ENCODE results near the gene ANKRD24. TPM values are rescaled to one million over a fixed set of nuclear protein-coding genes. Genes with fewer than 3 reads are reported as not detected.
"Not testable (repeated sequence)": the region's sequence is repeated elsewhere in the genome, so short reads cannot be mapped to it uniquely, and the experiment has no call there.

The ANKRD24 gene
- total RNA-seq, 2 donors from 2014 or later, result 0.33 to 0.74 TPM

DNA sequence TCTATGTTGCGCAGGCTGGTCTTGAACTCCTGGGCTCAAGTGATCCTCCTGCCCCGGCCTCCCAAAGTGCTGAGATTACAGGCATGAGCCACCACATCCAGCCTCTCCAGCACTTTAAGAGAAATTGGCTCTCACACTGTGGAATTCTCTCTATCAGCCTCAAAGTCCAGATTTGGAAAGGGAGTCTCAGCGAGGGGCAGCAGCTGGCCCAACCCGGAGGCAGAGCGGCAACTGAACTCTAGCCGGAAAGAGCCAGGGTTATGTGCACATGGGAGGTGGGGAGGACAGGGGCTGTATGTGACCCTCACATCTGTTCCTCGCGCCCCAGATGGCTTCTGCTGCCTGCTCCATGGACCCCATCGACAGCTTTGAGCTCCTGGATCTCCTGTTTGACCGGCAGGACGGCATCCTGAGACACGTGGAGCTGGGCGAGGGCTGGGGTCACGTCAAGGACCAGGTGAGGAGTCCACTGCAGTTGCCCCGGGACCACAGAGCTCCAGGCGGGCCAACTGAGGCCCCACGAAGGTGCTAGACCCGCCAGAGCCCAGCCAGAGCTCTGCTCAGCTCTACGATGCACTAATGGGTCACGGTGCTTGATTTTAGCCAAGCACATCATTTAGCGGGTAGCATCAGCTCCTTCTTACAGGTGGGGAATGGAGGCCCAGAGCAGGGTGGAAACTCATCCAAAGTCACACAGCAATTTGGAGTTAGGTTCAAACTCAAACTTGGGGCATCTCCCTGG lies 27.7 kb upstream of the ANKRD24 start:
- H3K27me3 Mint-ChIP-seq, result no peaks in the 10 kb centered on the region
- ATAC-seq, result no peak
- no peak overlapping the region for H3K27ac Mint-ChIP-seq
- no peak for DNase-seq (ENCODE audit: low spot score)
- no peaks in the 10 kb centered on the region for H3K9me3 Mint-ChIP-seq
- H3K4me1 Mint-ChIP-seq (ENCODE audit: low read depth in 2 of 2), result peaks cover 0 to 6% of the 10 kb centered on the region in 2 donors
- no peaks in the 10 kb centered on the region for H3K36me3 Mint-ChIP-seq
- no peak overlapping the region for H3K4me3 Mint-ChIP-seq

DNA sequence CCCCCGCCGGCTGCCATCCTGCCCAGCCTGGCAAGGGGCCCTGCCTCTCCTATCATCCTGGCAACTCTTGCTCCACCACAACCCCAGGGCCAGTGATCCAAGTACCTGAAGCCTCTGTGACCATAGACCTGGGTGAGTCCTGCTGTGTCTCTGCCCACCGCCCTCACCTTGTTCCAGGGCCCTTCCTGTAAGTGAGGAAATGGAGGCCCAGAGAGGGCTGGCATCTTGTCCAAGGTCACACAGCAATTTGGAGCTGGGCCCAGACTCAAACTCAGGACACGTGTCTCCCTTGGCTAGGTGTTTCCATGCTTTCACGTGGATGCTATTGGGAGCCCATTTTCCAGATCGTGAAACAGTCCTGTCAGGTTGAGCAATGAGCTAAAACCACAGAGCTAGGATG lies 25.3 kb upstream of the ANKRD24 start:
- Mint-ChIP-seq H3K27ac (no peak overlapping the region), H3K36me3 (no peaks in the 10 kb centered on the region), H3K4me3 (no peak overlapping the region), H3K9me3 (no peaks in the 10 kb centered on the region), H3K4me1 (ENCODE audit: low read depth in 2 of 2) (peaks cover 0 to 6% of the 10 kb centered on the region in 2 donors), H3K27me3 (no peaks in the 10 kb centered on the region)
- ATAC-seq (no peak), DNase-seq (ENCODE audit: low spot score) (no peak)

DNA sequence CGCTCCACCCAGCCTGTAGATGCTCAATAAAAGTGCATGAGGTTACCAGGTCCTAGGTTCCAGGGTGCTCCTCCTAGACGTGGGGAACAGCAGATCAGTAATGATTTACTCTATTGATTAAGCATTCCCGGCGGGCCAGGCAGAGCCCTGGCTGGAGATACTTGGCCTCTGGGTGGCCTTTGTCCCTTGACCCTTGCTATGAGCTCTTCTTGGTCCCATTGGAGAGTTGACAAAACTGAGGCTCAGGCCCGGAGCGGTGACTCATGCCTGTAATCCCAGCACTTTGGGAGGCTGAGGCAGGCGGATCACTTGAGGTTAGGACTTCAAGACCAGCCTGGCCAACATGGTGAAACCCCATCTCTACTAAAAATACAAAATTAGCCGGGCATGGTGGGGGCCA lies 24.5 kb upstream of the ANKRD24 start:
- H3K36me3 Mint-ChIP-seq; H3K27me3 Mint-ChIP-seq; H3K4me1 Mint-ChIP-seq (ENCODE audit: low read depth in 2 of 2); H3K27ac Mint-ChIP-seq; DNase-seq (ENCODE audit: low spot score); H3K9me3 Mint-ChIP-seq; H3K4me3 Mint-ChIP-seq; ATAC-seq: not testable (repeated sequence)

DNA sequence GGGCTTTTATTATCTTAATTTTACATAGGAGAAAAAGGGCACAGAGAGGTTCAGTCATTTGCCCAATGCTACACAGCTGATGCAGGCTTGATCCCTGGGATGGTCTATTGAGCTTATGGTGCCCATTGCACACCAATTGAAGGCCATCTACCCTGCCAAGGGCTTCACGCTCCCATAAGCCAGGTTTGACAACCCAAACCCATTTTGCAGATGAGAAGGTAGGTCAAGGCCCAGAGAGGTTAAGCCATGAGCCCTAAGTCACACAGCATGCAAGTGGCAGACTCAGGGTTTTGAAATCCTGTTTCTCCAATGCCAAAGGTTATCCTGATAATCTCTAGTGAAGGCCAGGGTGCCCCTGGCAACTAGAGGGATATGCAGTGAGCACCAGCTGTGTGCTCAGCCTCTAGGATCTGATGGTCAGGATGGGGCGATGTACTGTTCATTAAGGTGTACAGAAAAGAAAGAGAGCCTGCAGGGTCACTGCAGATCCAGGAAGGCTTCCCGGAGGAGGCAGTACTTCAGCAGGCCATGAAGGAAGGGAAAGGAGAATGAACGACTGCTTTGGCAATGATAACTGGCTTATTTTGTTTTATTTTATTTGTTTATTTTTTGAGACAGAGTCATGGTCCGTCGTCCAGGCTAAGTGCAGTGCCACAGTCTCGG lies 20.9 kb upstream of the ANKRD24 start:
- ATAC-seq (no peak), DNase-seq (ENCODE audit: low spot score) (no peak)
- Mint-ChIP-seq H3K4me1 (ENCODE audit: low read depth in 2 of 2) (no peaks in the 10 kb centered on the region), H3K36me3 (no peaks in the 10 kb centered on the region), H3K9me3 (no peaks in the 10 kb centered on the region), H3K4me3 (no peak overlapping the region), H3K27ac (no peak overlapping the region), H3K27me3 (no peaks in the 10 kb centered on the region)

DNA sequence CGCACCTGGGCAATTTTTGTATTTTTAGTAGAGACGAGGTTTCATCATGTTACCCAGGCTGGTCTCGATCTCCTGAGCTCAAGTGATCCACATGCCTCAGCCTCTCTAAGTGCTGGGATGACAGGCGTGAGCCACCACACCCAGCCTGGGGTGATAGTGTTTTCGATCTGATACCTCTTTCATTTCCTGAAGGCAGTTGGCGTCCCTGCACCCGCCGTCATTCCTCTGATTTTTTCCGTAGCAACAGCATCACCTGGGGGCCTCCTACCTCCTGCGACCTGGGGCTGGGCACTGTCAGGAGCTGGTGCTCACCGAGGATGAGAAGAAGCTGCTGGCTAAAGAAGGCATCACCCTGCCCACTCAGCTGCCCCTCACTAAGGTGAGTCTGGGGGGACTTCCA lies 18.2 kb upstream of the ANKRD24 start:
- no peaks in the 10 kb centered on the region for H3K36me3 Mint-ChIP-seq
- H3K27me3 Mint-ChIP-seq, result peaks cover 5 to 10% of the 10 kb centered on the region in 2 donors
- H3K4me3 Mint-ChIP-seq, result no peak overlapping the region
- no peak overlapping the region for H3K27ac Mint-ChIP-seq
- DNase-seq (ENCODE audit: low spot score) (no peak), ATAC-seq (no peak)
- no peaks in the 10 kb centered on the region for H3K4me1 Mint-ChIP-seq (ENCODE audit: low read depth in 2 of 2)
- no peaks in the 10 kb centered on the region for H3K9me3 Mint-ChIP-seq

DNA sequence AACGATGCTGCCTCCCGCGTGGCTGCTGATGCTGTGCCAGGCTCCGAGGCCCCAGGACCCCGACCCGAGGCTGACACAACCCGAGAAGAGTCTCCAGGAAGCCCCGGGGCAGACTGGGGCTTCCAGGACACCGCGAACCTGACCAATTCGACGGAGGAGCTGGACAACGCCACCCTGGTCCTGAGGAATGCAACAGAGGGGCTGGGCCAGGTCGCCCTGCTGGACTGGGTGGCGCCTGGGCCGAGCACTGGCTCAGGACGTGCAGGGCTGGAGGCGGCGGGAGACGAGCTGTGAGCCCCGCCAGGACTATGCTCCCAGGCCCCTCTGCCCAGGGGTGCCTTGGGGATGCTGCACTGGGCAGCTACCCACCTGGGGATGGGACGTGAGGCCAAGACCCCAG lies 10.8 kb upstream of the ANKRD24 start:
- H3K36me3 Mint-ChIP-seq, result no peaks in the 10 kb centered on the region
- H3K4me1 Mint-ChIP-seq (ENCODE audit: low read depth in 2 of 2), result peaks cover 0 to 6% of the 10 kb centered on the region in 2 donors
- no peak overlapping the region for H3K4me3 Mint-ChIP-seq
- H3K27me3 Mint-ChIP-seq, result peaks cover 12 to 21% of the 10 kb centered on the region in 2 donors
- DNase-seq (ENCODE audit: low spot score) (no peak), ATAC-seq (no peak)
- no peaks in the 10 kb centered on the region for H3K9me3 Mint-ChIP-seq
- no peak overlapping the region for H3K27ac Mint-ChIP-seq

DNA sequence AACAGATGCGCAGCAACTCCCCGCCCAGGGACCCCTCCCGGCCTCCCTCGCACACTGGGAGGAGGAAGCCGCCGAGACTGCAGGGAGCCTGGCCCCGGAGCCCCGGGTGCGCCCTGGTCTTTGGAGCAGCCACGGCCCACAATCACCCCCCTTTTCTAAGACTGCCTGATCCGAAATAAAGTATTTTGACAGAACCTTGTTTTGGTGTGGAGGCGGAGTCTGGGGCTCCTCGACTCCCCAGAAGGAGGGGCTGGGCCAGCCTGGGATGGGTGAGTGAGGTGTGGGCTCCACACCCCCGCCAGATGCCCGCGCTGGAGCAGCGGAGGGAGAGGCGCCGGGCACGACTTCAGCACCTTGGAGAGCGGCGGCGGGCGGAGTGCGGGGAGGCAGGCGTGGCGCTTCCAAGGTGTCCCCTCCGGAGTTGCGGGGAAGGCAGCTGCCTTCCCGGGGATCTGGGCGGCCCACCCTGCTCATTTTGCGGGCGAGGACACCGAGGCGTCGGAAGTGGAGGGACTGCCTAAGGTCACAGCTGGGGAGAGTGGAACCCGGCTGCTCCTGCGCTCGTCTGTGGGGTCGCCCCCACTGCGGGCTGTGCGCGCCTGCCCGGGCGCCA lies 9.5 kb upstream of the ANKRD24 start:
- Mint-ChIP-seq H3K27me3 (peaks cover 10 to 21% of the 10 kb centered on the region in 2 donors), H3K9me3 (no peaks in the 10 kb centered on the region), H3K27ac (no peak overlapping the region), H3K4me1 (ENCODE audit: low read depth in 2 of 2) (peaks cover 0 to 6% of the 10 kb centered on the region in 2 donors), H3K4me3 (no peak overlapping the region), H3K36me3 (no peaks in the 10 kb centered on the region)
- DNase-seq (ENCODE audit: low spot score) (peak; percentile 68), ATAC-seq (peak; percentile 73 to 76)

DNA sequence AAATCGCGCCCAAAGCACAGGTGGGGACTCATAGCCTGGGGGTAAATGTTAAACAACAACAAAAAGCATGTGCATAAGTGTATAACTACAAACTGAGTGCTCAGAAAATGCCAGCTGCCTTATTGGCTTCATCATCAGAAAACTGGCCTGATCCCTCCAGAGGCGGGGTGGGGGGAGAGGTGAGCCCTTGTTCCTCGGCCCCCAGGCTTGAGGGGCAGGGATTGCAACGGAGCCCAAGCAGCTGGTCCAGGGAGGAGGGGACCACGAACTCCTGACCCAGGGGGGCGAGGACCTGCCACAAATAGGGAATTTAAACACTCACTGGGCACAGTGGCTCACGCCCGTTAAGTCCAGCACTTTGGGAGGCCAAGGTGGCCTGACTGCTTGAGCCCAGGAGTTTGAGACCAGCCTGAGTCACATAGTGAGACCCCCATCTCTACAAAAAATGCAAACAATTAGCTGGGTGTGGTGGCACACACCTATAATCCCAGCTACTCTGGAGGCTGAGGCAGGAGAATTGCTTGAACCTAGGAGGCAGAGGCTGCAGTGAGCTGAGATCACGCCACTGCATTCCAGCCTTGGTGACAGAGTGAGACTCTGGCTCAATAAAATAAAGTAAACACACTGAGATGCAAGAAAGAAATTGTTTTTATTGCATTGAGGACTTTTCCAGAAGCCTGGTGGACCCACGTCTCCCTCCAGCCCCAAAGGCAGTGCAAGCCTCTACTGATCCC lies 8.8 kb upstream of the ANKRD24 start:
- Mint-ChIP-seq H3K4me3 (no peak overlapping the region), H3K4me1 (ENCODE audit: low read depth in 2 of 2) (peaks cover 0 to 6% of the 10 kb centered on the region in 2 donors), H3K27ac (no peak overlapping the region), H3K9me3 (no peaks in the 10 kb centered on the region), H3K27me3 (peaks cover 8 to 16% of the 10 kb centered on the region in 2 donors), H3K36me3 (no peaks in the 10 kb centered on the region)
- no peak for DNase-seq (ENCODE audit: low spot score)
- ATAC-seq, result no peak

DNA sequence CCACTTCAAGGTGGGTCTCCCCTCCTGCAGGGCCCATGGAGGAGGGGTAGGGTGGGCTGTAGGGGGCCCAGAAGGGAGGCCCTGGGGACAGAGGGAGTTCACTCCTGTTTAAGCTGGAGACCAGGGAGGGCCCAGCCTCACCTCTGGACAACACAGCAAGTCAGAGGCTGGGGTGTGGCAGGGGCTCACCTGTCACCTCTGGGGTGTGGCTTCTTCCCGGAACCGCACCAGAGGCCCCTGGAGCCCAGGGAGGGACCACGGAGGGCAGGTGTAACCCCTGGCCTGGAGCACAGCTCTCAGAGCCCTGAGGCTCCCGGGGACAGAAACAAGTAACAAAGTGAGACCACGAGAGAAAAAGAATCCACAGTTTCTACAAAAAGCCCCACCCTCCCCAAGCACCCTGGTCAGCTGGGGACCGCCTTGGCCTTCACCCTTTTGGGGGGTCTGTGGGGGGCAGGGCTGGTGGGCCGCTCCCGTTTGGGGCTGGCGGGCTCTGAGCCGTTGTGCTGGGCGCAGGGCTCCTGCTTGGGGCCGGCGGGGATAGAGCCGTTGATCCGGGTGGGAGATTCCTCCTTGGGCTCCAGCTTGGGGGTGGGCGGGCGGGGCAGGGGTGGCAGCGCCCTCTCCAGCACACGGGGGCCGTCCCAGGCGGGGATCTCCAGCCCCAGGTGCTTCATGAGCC lies 8.1 kb upstream of the ANKRD24 start:
- DNase-seq (ENCODE audit: low spot score) (no peak), ATAC-seq (no peak)
- H3K27ac Mint-ChIP-seq, result no peak overlapping the region
- H3K4me1 Mint-ChIP-seq (ENCODE audit: low read depth in 2 of 2), result peaks cover 4 to 9% of the 10 kb centered on the region in 2 donors
- no peaks in the 10 kb centered on the region for H3K9me3 Mint-ChIP-seq
- H3K27me3 Mint-ChIP-seq, result peaks cover 8 to 11% of the 10 kb centered on the region in 2 donors
- H3K4me3 Mint-ChIP-seq, result no peak overlapping the region
- peaks cover under 1% of the 10 kb centered on the region for H3K36me3 Mint-ChIP-seq

DNA sequence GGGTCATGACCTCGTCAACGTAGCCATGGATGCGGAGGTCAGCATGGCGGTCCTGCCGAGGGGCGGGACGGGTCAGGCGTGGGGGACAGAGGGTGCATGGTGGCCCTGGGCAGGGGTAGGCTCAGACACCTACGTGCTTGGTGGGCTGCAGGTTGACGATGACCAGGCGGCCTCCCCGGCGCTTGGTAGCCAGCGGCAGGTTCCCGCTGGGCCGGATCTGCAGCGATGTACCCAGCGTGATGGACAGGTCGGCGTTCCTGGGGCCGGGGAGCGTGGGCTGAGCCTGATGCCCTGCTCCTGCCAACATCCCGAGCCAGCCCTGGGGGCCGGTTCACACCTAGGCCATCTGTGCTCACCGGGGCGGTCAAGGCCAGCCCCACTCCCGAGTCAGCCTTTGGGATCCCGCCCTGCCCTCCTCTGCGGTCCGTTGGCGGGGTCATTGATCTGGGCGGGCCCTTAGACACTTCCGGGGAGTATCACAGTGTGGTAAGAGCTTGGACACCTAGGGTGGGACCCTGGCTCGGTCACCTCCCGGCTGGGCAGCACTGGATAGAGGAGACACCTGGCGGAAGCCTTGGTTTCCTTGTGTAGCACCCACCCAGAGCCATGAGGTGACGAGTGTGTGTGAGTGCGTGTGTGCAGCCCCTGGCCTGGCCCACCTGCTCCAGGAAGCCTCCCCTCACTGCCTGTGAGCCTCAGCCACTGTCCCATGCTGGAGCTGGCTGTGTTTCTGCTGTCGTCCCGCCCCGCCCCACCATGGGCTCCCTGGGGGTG lies 7.4 kb upstream of the ANKRD24 start:
- no peak overlapping the region for H3K27ac Mint-ChIP-seq
- H3K9me3 Mint-ChIP-seq, result no peaks in the 10 kb centered on the region
- peaks cover 5% of the 10 kb centered on the region for H3K36me3 Mint-ChIP-seq
- no peak for DNase-seq (ENCODE audit: low spot score)
- no peak overlapping the region for H3K4me3 Mint-ChIP-seq
- peaks cover 8 to 11% of the 10 kb centered on the region in 2 donors for H3K27me3 Mint-ChIP-seq
- peaks cover 9 to 14% of the 10 kb centered on the region in 2 donors for H3K4me1 Mint-ChIP-seq (ENCODE audit: low read depth in 2 of 2)
- peak in 1 of 2 donors; percentile 12 for ATAC-seq

DNA sequence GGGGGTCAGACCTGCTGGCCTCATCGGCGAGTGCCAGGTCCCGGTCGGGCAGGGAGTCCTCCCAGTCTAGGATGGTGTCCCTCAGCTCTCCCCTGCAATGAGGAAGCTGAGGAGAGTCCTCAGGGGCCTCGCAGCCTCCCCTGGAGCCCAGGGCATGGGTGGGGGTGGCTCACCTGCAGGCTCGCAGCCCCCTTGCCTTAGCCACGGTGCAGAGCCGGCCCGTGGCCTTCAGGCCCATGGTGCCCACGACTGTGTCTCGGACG lies 6.9 kb upstream of the ANKRD24 start:
- no peak for DNase-seq (ENCODE audit: low spot score)
- H3K27ac Mint-ChIP-seq, result no peak overlapping the region
- no peak for ATAC-seq
- peaks cover 5% of the 10 kb centered on the region for H3K36me3 Mint-ChIP-seq
- no peaks in the 10 kb centered on the region for H3K9me3 Mint-ChIP-seq
- peaks cover 9 to 14% of the 10 kb centered on the region in 2 donors for H3K4me1 Mint-ChIP-seq (ENCODE audit: low read depth in 2 of 2)
- H3K27me3 Mint-ChIP-seq, result peaks cover 8 to 11% of the 10 kb centered on the region in 2 donors
- no peak overlapping the region for H3K4me3 Mint-ChIP-seq

DNA sequence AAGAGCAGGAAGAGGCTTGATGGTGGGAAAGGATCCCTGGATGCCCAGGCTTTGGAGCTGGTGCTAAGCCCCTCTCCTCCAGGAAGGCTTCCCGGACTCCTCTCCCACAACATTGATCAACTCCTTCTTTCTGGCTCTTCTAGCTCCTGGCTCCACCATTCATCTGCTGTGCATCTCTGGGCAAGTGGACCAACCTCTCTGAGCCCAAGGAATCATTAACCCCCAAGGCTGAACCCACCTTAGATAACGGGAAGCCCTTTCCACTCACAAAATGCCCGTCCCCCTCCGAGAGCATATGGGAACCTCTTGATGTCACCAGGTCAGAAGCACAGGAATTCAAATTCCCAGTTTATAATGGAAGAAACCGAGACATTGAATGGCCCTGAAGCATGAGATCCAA lies 5.3 kb upstream of the ANKRD24 start:
- Mint-ChIP-seq H3K4me3 (no peak overlapping the region), H3K36me3 (peaks cover 5% of the 10 kb centered on the region), H3K9me3 (no peaks in the 10 kb centered on the region), H3K27me3 (peaks cover 5 to 7% of the 10 kb centered on the region in 2 donors), H3K4me1 (ENCODE audit: low read depth in 2 of 2) (peaks cover 18 to 22% of the 10 kb centered on the region in 2 donors), H3K27ac (no peak overlapping the region)
- ATAC-seq, result no peak
- DNase-seq (ENCODE audit: low spot score), result no peak

DNA sequence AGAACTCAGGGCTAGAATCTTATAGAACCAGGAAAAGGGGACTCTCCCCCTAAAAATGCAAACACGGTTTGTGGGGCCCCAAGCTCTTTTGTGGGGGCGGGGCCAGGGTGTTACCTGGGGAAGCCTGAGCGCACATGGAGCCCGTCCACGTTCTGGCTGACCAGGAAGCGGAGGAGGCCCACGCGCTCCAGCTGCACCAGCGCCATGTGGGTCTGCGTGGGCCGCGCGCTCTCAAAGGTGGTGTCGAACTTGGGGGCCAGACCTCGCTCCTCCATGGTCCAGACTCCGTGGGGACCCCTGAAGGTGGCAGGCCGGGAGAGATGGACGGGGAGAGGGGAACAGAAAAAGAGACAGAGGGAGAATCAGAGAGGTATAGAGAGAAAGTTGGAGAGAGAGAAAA lies 3.5 kb upstream of the ANKRD24 start:
- no peak for ATAC-seq
- peaks cover 24 to 25% of the 10 kb centered on the region in 2 donors for H3K4me1 Mint-ChIP-seq (ENCODE audit: low read depth in 2 of 2)
- H3K36me3 Mint-ChIP-seq, result peaks cover 5% of the 10 kb centered on the region
- no peaks in the 10 kb centered on the region for H3K9me3 Mint-ChIP-seq
- no peaks in the 10 kb centered on the region for H3K27me3 Mint-ChIP-seq
- H3K4me3 Mint-ChIP-seq, result peak overlapping the region; percentile 52
- no peak for DNase-seq (ENCODE audit: low spot score)
- no peak overlapping the region for H3K27ac Mint-ChIP-seq
